Ascending aorta (tissue), 2 donors: ENCODE measurements around the gene DGCR2. TPM values are rescaled to one million over a fixed set of nuclear protein-coding genes. Genes with fewer than 3 reads are reported as not detected.
A peak's percentile ranks its signal among the peaks of the same experiment; 100 is the strongest.

Experiments
- DNase-seq, 2 donors: peaks; one replicate each; pipeline ENCODE4 v3.0.0-alpha.2; 2019; ENCODE audit warnings: low spot score in 2 of 2
- H3K27ac ChIP-seq, 2 donors: fragments of 200-600 bp; sonication (generic); one replicate each; pipeline ENCODE4 v1.5.1; 2016 to 2017; ENCODE audit warnings: mild to moderate bottlenecking in 1 of 2
- H3K27me3 ChIP-seq: fragments of 200-600 bp; sonication (generic); one replicate; pipeline ENCODE4 v1.5.1; 2017
- H3K36me3 ChIP-seq, 2 donors: fragments of 200-600 bp; sonication (generic); one replicate each; pipeline ENCODE4 v1.5.1; 2016
- H3K4me1 ChIP-seq, 2 donors: fragments of 200-600 bp; sonication (generic); one replicate each; pipeline ENCODE4 v1.5.1; 2016 to 2017; ENCODE audit warnings: mild to moderate bottlenecking in 1 of 2
- H3K4me3 ChIP-seq, 2 donors: fragments of 200-600 bp; sonication (generic); one replicate each; pipeline ENCODE4 v1.5.1; 2016 to 2017; ENCODE audit warnings: mild to moderate bottlenecking in 1 of 2
- H3K9me3 ChIP-seq, 2 donors: fragments of 200-600 bp; sonication (generic); one replicate each; pipeline ENCODE4 v1.5.1; 2016
- CTCF ChIP-seq, 3 experiments: fragments of 200-600 bp in 2 of 3; fragments of 450-650 bp in 1 of 3; sonication (generic) in 2 of 3; IDR thresholded peaks; one replicate each; pipeline ENCODE4 v1.5.1; 2016 to 2019; ENCODE audit warnings: antibody characterized with exemption in 3 of 3, mild to moderate bottlenecking in 1 of 3, moderate library complexity in 1 of 3
- intact Hi-C: fragments of 100-400 bp; cut with DNase I; formaldehyde crosslinking; loops from one replicate; pipeline ENCODE4 v1.15.1; 2023
- total RNA-seq: library from RNA; depleted of rRNA; stranded (reverse); fragments of >200 nt; gene quantifications from one replicate; pipeline ENCODE4 v1.1.0, GENCODE V29; 2016

Gene DGCR2
- total RNA-seq, 1 donor from 2014 or later = 34.7 TPM

DNA sequence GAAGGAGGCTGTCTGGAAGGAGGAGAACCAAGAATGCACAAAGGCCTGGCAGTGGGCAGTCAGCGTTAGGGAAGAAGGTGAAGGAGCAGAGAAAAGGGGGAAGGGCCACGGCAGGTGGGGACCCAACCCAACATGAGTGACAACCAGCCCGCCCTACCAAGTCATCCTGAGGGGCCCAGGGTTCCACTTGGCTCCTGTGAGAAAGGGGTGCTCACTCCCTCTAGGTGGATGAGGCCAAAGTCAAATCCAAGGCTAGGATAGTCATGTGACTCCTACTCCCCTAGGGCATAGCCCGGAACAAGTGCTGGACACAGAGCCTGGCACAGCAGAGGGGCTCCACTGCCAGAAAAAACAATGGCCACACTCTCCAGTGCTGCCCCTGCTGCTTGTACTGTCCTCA, 2.2 kb upstream of the DGCR2 start:
- H3K36me3 ChIP-seq = no peaks in the 10 kb centered on the region
- intact Hi-C loops = no loop called here
- DNase-seq = no peak
- no peak overlapping the region for H3K27ac ChIP-seq
- TF ChIP-seq CTCF (IDR thresholded peaks at IDR 0.05) = no peak
- no peaks in the 10 kb centered on the region for H3K27me3 ChIP-seq
- no peaks in the 10 kb centered on the region for H3K9me3 ChIP-seq
- H3K4me3 ChIP-seq = no peak overlapping the region
- peaks cover 15 to 20% of the 10 kb centered on the region in 2 donors for H3K4me1 ChIP-seq

DNA sequence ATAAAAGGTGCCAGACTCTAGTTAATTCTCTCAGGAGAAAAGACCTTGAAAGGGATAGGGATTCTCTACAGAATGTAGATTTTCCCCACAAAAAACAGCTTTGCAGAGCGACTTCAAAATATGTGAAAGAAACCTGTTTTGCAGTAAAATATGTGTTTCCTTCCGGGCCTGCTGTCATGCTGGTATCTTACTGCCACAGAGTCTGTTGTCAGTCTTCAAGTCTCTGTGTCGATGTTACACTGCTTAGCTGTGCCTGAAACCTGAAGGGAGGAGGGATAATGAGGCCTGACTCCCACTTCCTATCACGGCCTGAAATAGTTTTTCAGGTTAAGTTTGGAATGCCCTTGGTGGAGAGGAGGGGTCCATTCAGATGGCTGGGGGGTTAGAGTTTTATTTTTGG, 1.7 kb upstream of the DGCR2 start:
- H3K27ac ChIP-seq = no peak overlapping the region
- no peaks in the 10 kb centered on the region for H3K27me3 ChIP-seq
- no peaks in the 10 kb centered on the region for H3K36me3 ChIP-seq
- H3K9me3 ChIP-seq = no peaks in the 10 kb centered on the region
- no peak for TF ChIP-seq CTCF (IDR thresholded peaks at IDR 0.05)
- DNase-seq = no peak
- H3K4me3 ChIP-seq = no peak overlapping the region
- H3K4me1 ChIP-seq = peaks cover 16 to 23% of the 10 kb centered on the region in 2 donors
- intact Hi-C loops = no loop called here

DNA sequence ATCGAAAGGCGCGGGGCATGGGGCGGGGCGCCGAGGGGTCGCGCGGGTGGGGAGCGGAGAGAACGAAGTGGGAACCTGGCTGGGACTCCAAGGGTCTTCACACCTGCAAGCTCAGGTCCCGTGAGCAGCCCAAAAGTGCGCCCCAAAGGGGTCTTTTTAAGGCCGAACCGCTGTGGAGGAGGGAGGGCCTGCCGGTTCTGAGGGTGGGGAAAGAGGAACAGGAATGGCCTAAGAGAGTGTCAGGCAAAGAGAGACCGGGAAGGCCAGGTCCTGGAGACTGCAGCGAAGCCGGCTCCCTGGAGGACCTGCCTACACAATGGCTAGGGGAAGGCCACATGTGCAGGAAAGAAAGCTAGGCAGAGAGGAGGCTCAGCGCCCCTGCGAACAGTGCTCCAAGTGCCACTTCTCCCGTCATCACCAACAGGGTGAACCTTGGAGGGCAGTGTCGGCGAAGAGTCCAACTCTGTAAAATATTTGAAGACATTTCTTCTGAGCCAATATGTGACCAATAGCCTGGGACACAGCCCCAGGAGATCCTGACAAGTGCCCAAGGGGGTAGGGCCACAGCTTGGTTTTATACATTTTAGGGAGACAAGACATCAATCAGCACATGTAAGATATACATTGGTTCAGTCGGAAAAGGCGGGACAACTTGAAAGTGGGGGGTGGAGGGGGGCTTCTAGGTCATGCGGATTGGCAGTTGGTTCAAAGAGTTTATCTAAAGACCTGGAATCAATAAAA, 710 bp upstream of the DGCR2 start:
- H3K27me3 ChIP-seq = no peaks in the 10 kb centered on the region
- TF ChIP-seq CTCF (IDR thresholded peaks at IDR 0.05) = no peak
- H3K4me1 ChIP-seq = peaks cover 16 to 25% of the 10 kb centered on the region in 2 donors
- peak overlapping the region; percentile 63 to 68 for H3K27ac ChIP-seq
- intact Hi-C loops = loop anchor here (1.0 kb wide), 2 partner anchors 21 to 55 kb away; partner anchors contain the start of genes ESS2 and SLC25A1
- peaks cover 0 to 1% of the 10 kb centered on the region in 2 donors for H3K36me3 ChIP-seq
- H3K4me3 ChIP-seq = peak overlapping the region; percentile 86 to 97
- peak in 1 of 2 donors; percentile 70 for DNase-seq
- H3K9me3 ChIP-seq = no peaks in the 10 kb centered on the region

DNA sequence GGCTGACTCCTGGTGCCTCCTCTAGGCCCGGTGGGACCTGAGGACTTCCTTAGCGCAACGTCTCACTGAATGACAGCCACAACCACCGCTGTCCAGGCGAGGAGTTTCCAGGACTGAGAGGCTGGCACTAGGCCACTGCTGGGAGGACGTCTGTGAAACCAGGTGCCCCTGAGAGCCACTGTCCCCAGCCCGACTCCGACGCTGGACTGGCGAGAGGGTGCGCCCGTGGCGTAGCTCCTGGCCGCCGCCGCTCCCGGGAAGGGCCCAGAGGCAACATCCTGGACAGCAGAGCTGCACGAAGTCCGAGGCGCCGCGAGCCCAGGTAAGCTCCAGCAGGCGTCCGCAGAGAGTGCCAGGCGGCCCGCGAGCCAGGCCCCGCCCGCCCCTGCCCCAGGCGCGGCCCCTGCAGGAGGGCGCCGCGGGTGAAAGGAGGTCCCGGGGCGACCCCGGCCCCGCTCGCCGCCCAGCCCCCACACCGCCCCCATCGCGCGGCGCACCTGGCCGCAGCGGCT, 525 bp downstream of the DGCR2 start:
- TF ChIP-seq CTCF (IDR thresholded peaks at IDR 0.05) = no peak
- H3K4me1 ChIP-seq = peaks cover 16 to 27% of the 10 kb centered on the region in 2 donors
- no peaks in the 10 kb centered on the region for H3K9me3 ChIP-seq
- no peak for DNase-seq
- H3K27ac ChIP-seq = peak overlapping the region; percentile 83 to 87
- intact Hi-C loops = loop anchor here (1.0 kb wide), 2 partner anchors 23 to 57 kb away; partner anchors contain the start of genes ESS2 and SLC25A1
- H3K27me3 ChIP-seq = no peaks in the 10 kb centered on the region
- H3K4me3 ChIP-seq = peak overlapping the region; percentile 86 to 97
- peaks cover 0 to 4% of the 10 kb centered on the region in 2 donors for H3K36me3 ChIP-seq

DNA sequence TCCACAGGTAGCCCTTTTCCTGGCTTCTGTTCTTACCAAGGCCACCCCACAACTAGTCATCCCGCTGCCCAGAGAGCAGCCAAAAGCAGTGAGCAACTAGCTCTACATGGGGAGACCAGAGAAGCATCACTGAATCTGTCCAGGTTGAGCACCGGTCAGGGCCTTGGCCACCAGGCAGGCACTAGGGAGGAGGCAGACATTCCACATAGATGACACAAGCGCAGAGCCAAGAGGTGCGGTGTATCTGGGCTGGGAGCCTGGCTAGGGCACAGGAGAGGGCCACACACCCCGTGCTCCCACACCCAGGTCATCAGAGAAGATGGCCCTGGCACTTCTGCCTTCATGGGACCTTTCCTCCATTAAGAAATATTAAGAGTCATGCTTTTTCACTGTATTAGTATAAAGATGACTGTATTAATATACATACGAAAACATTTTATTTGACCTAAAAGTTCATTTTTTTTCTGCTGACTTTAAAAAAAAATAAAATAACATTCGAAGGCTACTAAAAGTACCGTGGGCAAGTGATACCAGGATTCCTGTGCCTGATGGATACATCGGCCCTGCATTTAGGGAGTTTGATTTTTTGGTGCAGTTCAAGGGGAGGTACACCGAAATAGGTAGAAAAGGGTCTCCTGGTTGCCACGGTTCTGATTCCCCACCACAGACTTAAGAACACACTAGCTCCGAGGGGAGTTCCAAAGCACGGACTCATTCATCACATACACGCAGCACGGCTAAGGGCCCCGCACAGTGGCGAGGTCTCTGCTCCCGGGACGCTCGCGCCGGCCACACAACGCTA, 1.2 kb downstream of the DGCR2 start:
- H3K27ac ChIP-seq = peak overlapping the region; percentile 83 to 87
- TF ChIP-seq CTCF (IDR thresholded peaks at IDR 0.05) = no peak
- no peak for DNase-seq
- H3K4me1 ChIP-seq = peaks cover 18 to 27% of the 10 kb centered on the region in 2 donors
- no peaks in the 10 kb centered on the region for H3K27me3 ChIP-seq
- peak overlapping the region; percentile 86 to 97 for H3K4me3 ChIP-seq
- H3K36me3 ChIP-seq = peaks cover 0 to 4% of the 10 kb centered on the region in 2 donors
- no peaks in the 10 kb centered on the region for H3K9me3 ChIP-seq
- intact Hi-C loops = no loop called here
